Femur (tissue), 1 donor: ENCODE data around the gene RNF14.
A peak's percentile ranks its signal among the peaks of the same experiment; 100 is the strongest.

Source experiments
- DNase-seq: peaks from one replicate; pipeline ENCODE4 v3.0.0-alpha.2; 2017

RNF14 gene

DNA sequence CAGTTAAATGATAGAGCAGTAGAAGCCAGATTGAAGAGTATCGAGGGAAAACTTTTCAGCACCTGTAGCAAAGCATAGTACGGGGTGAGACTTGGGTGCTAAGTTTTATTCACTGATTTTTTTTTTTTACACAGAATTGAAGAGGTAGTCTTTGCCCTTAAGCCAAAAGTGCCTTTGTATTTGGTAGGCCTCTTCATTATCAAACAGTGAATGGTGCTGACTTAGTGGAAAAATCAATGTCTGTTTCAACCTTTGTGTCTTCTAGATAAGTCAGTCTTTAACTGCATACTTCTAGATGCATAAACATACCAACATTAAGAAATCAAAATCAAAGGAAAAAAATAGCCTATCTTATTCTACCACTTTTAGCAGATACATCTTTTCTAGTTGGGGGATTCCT lies 13.7 kb downstream of the RNF14 start:
- DNase-seq, result no peak

DNA sequence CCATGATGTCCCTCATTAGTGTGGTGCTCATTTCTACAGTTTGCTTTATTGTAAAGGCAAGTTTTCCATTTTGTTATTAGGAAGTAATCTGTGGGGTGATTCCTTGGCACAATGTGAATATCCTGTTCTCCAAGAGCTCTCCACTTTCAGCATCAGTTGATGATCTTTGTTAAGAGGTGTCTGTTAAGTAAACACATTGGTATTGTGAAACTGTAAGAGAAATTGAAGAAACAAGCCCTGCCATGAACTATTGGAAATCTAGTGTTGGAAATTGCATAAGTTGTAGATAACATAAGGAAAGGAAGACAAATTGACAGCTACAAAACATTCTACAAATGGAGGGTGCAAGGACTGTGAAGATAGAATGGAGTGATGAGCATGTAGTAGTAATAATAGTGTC lies 17.2 kb downstream of the RNF14 start:
- DNase-seq, result no peak

DNA sequence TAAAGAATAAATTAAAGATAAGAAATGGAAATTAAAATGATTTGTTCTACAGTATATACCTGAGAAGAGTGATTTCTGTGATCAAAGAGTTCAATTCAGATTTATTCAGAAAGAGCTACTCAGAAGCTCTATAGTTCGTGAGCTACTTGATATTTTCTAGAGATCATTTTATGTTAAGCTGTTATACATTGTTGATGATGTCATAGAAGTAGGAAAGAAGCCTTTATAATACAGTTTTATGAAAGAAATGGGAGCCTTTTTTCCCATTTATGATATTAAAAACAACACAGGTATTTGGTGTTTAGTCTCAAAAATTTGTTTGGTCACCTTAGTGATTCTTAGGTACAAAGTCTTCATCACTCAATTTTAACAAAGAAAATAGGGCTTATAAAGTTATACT lies 20.8 kb downstream of the RNF14 start:
- no peak for DNase-seq

DNA sequence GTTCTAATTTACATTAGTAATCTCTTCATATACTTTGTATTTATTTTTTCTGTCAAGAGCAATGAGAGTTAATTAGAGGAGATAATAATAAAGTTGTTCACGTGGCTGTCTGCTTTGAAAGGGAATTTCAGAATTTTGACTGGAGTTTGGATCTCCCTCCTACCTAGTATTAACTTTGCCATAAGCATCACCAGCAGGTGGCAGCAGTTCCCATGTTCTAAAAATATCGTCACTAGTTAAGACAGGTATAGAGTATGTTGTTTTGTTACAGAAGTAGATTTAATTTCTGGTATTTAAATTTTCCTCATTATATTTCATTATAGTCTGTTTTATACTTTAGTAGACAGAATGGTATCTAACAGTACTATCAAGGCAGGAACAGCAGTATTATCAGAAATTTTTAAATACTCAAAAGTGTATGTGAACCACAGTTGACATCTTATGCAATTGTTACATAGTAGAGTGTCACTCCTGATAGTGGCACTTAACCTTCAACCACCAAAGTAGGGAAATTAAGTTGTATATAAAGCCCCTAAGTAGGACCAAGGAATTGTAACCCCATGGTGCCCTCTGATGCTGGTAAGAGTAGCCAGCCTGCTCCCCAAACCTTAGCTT lies 23.6 kb downstream of the RNF14 start:
- peak; percentile 76 for DNase-seq

DNA sequence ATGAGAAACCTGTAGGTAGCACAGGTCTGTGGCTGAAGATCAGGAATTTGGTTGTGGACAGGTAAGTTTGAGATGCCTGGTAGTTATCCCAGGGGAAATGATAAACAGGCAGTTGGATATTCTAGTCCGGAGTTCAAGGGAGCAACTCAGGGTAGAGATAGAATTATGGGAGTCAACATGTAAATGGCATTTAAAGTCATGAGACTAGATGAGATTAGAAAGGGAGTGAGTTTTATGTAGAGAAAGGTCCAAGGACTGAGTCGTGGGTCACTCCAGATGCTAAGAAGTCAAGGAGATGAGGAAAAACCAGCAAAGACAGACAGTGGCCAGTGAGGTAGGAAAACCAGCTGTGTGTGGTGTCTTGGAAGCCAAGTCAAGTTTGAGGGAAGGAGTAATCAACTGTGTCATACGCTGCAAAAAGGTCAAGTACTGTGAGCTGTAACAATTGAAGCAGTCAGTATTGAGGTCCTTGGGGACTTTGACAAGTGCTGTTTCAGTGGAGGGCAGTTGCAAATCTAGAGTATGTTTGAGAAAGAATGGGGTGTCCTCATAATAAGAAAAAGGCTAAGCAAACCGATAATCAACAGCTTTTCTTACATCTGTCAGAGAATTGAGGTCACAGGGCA lies 25.7 kb downstream of the RNF14 start:
- no peak for DNase-seq

DNA sequence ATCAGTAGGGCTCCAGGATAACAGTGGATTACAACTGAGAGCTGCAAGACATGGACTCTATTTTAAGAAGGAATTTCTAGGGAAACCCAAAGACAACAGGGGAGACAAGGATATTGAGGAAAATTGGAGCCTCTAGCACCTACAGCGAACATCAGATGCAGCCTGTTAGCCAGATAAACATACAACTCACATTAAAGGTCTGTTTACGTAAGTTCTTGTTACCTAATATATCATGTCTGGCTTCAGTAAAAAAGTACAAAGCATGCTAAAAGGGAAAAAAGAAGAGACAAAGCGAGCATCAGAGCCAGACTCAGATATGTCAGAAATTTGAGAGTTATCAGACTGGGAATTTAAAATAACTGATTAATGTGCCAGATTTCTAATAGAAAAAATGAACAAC lies 26.8 kb downstream of the RNF14 start:
- DNase-seq, result no peak

DNA sequence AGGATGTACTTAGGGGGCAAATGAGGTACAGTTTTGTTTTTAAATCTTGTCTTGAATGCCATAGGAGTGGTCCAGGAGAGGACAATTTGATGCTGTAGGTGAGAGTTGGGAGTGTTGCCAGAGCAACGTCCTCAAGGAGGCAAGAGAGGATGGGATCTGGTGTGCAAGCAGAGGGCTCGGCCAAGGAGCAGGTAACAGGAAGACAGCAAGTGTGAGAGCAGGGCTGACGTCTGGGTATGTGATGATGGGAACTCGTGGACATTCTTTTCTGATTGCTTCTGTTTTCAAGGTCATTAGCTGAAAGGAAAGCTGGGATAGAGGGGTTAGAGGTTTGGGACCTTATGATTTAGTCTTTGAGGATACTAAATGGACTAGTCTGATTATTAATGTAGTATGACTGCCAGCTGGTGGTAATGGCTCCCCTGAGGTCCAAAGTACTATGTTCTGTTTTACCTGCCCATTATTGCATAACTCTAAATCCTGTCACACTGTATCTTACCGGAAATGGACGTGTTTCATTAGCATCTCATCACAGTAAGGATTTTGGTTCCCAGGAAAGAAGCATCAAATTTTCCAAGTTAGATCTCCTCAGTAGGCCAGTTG lies 28.6 kb downstream of the RNF14 start:
- no peak for DNase-seq

DNA sequence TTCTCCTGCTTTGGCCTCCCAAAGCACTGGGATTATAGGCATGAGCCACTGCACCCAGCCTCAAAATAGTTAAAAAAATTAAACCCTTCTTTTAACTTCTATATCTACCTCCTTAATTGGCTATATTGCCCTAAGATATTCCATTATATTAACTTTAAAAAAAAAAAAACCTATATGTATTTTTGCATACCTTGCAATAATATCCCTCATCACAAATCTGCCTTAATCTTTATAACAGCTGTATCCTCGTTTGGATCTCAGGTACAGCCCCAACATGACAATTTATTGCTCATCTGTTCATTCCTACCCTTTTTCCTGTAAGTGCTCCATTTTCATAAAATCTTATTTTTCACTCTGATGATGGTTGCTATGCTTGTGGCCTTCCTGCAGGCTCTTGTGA lies 31.3 kb downstream of the RNF14 start:
- DNase-seq, result no peak

DNA sequence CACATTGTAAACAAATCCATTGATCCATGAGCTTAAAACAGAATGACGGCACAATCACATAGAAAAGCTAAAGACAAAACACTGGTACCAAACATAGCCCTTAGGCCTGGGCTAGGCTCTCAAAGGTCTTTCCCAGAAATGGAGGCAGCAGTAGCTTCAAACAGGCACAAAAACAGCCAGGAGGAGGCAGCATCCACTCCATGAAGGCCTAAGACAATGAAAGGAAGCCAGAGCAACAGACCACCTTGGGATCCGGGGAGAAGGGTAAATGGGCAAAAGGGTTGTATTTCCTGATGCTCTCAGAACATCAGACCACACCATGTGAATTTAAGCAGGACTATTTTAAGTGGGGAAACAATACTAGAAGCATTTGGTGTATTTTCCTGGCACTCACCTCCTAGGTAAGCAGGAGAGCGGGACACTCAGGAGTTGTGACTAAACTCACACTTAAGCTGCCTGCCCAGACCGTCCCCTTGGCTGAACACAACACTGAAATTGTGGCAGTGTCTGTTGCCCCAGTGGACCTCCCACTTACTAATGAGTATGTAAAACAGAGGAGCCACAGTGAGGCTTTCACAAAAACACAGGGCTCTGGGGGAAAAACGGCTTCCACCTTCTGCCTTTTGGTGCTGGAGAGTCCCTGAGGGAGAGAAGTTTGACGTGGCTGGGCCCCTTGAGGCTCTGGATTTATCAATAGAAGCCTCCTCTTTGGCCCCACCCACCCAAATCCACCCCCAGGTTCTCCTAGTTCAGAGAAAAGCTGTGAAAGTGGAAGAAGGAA lies 32.0 kb downstream of the RNF14 start:
- no peak for DNase-seq

DNA sequence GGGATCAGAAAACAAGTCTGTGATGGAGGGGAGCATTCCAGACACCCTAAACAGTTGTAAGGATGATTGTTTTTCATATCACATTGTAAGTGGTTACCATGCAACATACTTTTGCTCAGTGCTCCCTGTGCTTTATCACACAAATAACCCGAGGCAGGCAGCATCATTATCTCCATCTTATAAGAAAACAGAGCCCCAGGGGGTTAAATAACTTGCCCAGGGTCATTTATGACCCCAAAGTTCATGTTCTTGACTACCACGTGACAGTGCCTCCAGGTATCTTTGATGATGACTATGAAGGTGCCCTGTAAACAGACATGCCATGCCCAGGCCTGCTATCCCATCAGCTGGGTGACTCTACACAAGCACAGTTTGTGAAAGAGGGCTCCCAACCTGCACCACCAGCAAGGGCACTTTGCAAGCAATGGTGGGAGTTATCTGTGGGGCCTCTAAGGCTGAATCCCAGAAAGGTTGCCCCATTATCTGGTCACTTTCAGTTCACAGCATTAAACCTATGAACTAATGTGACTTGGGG lies 34.4 kb downstream of the RNF14 start:
- DNase-seq, result no peak

DNA sequence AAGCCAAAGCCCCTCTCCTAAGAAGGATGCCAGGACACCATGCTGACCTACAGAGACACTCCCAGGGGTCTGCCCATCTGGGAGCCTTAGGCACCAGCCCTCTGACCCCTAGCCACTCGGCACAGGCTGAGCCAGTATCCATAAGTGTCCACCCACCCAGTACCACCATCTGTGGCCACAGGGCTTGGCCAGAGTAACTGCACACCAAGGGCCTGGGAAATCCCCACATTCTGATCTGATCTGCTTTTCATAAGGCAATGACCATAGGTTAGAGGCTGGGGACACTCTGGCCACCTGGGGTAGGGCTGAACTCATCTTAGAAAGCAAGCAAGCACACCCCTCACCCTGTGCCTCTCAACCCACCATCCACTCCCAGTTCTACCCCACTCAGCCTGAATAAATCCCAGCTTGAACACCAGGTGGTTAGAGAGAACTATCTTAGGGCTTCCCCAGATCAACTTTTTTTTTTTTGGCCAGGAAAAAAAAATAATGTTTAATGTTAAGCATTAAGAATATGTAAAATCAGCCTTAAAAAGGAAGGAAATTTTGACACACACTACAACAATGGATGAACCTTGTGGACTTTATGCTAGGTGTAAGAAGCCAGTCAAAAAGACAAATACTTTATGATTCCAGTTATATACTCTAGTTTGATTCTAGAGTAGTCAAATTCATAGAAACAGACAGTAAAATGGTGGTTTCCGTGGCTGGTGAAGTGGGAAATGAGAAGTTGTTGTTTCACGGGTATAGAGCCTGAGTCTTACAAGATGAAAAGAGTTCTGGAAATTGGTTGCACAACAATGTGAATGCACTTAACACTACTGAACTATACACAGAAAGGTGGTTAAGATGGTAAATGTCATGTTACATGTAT lies 37.7 kb downstream of the RNF14 start:
- DNase-seq, result no peak

DNA sequence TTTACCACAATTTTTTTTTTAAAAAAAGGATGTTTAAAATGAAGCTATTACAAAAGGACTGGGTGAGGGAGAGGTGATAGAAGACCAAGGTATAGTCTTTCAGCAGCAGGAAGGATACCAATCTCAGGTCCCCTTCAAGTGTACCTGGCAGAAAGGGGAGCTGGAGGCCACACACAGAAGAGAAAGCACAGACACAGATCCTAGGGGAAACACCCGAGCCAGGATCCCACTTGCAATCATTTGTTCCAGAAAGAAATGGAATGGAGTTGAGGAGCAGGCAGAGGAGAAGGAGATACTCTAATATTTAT lies 38.3 kb downstream of the RNF14 start:
- no peak for DNase-seq

DNA sequence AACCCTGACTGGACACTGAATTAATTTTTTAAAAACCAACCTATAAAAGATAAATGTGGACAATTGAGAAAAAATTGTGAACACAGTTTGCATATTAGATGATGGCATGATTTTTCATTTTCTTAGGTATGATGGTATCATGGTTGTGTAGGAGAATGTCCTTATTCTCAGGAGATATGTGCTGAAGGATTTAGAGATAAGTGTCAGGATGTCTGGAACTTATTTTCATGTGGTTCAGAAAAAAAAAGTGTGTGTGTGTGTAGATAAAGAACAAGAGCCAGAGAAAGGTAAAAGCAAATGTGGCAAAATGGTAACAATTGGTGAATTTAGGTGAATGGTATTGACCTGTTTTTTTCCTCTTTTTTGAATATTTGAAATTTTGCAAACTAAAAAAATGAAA lies 39.9 kb downstream of the RNF14 start:
- no peak for DNase-seq

DNA sequence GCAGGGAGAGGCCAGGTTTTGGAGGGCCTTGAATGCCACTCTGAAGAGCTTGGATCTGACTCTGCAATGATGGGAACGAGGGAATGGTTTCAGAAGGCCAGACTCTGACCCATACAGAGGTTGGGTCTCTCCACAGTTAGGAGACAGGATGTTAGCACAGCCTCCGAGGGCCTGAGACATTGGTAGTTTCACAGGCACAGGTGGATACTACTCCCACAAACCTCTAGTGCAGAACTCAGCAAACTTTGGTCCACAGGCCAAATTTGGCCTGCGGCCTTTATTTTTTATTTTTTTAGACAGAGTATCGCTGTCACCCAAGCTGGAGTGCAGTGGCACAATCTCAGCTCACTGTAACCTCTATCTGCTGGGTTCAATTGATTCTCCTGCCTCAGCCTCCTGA lies 41.0 kb downstream of the RNF14 start:
- no peak for DNase-seq

DNA sequence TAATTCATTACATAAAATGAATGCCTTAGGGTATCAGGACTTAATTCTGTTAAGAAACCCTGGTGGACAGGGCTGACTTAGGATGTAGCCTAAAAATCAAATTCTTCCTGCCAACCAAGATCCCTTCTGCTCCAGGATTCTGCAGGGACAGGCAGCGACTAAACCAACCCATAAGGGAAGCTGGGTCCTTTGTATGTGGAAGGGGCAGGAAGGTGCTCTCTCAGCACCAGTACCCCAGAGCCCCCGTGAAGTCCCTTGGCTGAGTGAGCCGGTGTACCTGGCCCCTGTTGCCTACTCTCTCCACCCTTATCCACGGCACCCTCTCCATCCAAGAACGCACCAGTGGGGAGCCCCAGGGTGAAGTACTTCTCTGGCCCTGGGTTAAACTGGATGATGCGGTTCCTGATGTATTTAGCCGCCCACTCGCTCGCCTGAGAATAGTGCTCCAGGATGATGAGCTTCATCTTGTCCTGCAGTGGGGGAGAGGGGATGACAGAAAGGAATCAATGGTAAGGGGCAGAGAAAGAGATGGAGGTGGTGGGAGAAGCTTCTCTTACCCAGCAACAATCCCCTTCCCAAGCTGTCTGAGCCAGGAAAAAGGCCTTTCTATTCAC lies 42.8 kb downstream of the RNF14 start:
- no peak for DNase-seq

DNA sequence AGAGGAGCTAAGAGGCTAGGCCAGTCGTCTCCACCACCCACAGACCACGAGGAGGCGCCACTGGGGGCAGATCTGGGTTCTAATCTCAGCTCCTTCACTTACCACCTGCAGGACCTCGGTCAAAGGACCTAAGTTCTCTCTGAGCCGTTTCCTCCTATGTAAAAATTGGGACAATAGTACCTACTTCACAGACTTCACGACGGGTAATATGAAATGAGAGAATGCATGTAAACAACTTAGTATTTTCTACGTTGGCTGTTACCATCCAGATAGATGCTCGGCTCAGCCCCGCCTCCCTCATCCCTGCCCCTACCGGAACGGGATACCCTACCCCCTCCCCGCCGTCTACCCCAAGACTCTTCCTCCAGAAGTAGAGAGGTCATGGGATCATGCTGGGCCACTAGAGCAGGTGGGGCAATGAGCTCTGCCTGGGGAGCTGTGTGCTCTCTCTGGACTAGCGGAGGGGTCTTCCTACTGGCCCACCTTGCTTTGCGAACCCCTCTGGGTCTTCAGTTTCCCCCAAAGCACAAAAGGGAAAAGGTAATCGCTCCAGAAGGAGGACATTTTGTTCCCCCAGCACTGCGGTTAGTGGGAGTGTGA lies 43.4 kb downstream of the RNF14 start:
- peak; percentile 44 for DNase-seq

DNA sequence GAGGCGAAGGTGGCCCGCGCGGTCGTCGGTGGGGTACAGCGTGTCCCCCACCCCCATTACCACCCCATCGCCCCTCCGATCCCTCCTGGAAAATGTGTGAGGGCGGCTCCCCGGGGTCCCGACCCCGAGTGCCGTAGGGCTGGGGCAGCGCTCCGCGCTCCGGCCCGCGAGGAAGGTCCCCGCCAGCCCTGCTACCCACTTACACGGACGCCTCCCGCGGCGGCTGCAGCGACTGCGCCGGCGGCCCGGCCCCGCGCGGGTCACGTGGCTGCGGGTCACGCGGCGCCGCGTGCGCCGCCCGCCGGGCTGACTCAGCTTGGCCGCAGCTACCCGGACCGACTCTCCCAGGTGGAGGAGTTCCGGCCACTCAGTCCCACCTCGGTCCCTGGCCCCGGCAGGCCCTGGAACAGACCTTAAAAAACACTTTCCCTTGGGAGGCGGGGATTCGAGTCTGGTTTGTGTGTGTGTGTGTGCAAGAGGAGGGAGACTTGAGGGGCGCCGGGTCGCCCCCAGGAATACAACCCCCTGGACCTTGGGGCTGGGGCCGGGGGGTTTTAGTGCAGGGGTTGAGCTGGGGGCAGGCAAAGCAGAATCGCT lies 44.0 kb downstream of the RNF14 start, which contains the start of gene GNPDA1:
TSS of gene GNPDA1 (minus strand) at position 236 of the 597 bp plus-strand sequence. CDS start 992 bp downstream, outside the sequence.
- peak; percentile 87 for DNase-seq

DNA sequence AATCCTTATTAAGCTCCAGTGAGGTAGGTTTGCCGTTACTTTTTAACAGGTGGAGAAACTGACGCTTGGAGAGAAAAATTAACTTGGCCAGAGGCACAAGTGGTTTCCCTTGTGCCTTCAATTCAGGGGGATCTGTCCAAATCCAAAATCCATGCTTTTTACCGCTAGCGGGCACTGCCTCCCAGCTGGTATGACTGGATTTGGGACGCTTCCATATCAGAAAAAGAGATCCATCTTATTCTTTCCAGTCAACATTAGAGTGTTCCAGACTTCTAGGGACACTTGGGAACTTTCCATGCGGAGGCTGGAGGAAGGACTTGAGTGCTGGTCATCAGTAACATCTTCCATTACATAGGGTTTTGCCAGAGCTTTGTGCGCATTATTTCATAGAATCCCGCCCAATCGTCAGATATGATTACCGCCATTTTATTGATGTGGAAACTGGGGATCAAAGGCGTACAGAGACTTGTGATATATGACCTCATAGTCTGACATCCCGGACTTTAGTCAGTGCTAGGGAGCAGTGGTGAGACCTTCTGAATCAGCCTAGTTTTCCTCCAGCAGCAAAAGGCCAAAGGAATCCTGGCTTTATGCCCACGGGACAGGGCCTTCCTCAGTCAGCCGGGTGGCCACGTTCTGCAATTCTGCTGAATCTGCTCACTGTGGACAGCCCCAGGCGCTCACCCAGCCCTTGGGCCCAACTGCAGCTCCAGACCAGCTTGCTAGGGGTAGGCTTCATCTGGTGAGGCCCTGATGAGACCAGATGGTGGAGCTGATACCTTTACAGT lies 45.0 kb downstream of the RNF14 start:
- peak; percentile 32 for DNase-seq

DNA sequence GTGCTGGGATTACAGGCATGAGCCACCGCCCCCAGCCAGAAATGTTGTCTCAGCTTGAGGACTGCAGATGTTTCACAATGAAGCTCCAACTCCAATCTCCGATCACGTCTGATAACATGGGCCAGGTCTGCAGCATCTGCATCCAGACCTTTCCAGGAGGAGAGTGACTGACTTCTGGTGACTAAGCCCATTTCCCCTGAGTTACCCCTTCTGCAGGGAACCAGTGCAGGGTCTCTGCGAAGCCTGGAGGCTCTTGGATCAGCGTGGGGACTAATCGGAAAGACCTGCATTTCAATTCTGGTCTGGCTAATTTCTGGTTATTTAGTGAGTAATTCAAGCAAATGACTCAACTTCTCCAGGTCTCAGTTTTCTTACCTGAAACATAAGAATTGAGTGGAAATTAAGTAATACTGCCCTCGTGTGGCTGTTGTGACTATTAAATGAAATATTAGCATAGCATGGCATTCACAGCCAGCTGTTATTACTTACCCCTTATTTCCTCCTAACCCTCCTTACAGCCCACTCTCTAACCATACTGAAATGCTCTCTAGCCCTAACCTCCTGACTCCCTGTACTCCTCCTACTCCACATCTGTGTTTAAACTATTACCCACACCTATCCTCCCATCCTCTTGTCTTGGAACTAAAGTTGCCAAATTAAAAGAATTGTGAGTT lies 46.1 kb downstream of the RNF14 start:
- no peak for DNase-seq
